ENCODE results near the gene KRT32. TPM values are rescaled to one million over a fixed set of nuclear protein-coding genes. Genes with fewer than 3 reads are reported as not detected.
"Not testable (repeated sequence)": the region's sequence is repeated elsewhere in the genome, so short reads cannot be mapped to it uniquely, and the experiment has no call there.

Gene KRT32
- total and polyA plus RNA-seq, 7 donors: not detected

DNA sequence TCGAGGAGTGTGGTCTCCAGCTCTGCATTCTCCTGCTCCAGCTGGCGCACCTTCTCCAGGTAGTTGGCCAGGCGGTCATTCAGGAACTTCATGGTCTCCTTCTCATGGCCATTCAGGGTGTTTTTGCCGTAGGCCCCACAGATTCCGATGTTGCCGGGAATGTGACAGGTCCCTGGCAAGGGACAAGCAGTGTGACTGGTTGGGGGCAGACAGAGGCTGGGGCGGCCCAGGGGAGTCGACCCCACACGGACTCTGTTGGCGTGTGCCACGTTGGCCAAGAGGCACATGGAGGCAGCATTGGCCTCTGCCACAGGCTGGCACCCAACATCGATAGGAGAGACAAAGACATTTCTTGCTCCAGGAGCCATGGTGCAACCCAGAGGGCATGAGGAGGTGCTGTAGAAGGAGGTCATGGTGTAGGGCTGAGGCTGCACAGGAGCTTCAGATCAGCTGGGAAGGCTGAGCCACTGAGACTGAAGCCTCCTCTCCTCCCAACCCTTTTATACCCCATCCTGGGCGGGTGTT lies 43.0 kb downstream of the KRT32 start, which contains the start of gene KRT37:
Gene KRT37 (minus strand): TSS at position 475 of the 525 bp plus-strand sequence. CDS start 62 bp downstream, at position 413.
- DNase-seq: no peak

DNA sequence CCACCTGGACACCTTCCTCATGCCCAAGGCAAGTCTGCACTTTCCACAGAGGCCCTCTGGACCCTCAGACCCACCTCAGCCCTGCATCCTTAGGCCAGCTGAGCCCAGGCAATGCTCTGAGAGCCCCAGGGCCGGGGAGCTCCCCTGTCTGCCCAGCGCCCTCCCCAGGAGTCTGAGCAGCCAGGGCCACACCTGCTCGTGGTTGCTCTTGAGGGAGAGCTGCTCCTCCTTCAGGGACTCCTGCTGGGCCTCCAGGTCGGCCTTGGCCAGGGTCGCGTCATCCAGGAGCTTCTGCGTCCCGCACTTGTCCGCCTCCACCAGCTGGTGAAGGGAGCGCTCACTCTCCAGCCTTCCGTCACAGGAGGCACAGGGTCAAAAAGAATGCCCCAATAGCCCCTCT lies 44.6 kb downstream of the KRT32 start:
- WGBS, 2 donors: 84 to 86% methylated on average over 11 of the region's 11 CpGs
- intact Hi-C loops (cut with DNase I); H3K4me3 ChIP-seq; H3K27ac ChIP-seq; H3K9me3 ChIP-seq; DNase-seq; H3K36me3 ChIP-seq: not testable (repeated sequence)
- Histone ChIP-seq H3K27me3 (peaks cover 0 to 21% (median under 1%) of the 10 kb centered on the region in 3 donors), H3K4me1 (peaks cover 0 to 13% (median 11%) of the 10 kb centered on the region in 4 donors)

More for the DNA sequence above, 43.0 kb downstream of the KRT32 start, which contains the start of gene KRT37:
- Histone ChIP-seq H3K4me3 (no peak within 1 kb of the TSS), H3K36me3 (no peaks in the 10 kb centered on the region), H3K9me3 (no peaks in the 10 kb centered on the region), H3K27me3 (peaks cover 0 to 16% (median 0%) of the 10 kb centered on the region in 3 donors), H3K27ac (no peak within 1 kb of the TSS), H3K4me1 (peaks cover 0 to 13% (median 11%) of the 10 kb centered on the region in 4 donors)
- TF ChIP-seq POLR2AphosphoS5 (IDR thresholded peaks at IDR 0.05) (no peak), POLR2A (IDR thresholded peaks at IDR 0.05) (no peak), EP300 (IDR thresholded peaks at IDR 0.05) (no peak)
- TF ChIP-seq, protein P1, sequence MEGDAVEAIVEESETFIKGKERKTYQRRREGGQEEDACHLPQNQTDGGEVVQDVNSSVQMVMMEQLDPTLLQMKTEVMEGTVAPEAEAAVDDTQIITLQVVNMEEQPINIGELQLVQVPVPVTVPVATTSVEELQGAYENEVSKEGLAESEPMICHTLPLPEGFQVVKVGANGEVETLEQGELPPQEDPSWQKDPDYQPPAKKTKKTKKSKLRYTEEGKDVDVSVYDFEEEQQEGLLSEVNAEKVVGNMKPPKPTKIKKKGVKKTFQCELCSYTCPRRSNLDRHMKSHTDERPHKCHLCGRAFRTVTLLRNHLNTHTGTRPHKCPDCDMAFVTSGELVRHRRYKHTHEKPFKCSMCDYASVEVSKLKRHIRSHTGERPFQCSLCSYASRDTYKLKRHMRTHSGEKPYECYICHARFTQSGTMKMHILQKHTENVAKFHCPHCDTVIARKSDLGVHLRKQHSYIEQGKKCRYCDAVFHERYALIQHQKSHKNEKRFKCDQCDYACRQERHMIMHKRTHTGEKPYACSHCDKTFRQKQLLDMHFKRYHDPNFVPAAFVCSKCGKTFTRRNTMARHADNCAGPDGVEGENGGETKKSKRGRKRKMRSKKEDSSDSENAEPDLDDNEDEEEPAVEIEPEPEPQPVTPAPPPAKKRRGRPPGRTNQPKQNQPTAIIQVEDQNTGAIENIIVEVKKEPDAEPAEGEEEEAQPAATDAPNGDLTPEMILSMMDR (IDR thresholded peaks at IDR 0.05): no peak
- 93 to 94% methylated on average over 13 of the region's 13 CpGs for WGBS, 2 donors
- intact Hi-C loops (cut with DNase I): no loop called here

DNA sequence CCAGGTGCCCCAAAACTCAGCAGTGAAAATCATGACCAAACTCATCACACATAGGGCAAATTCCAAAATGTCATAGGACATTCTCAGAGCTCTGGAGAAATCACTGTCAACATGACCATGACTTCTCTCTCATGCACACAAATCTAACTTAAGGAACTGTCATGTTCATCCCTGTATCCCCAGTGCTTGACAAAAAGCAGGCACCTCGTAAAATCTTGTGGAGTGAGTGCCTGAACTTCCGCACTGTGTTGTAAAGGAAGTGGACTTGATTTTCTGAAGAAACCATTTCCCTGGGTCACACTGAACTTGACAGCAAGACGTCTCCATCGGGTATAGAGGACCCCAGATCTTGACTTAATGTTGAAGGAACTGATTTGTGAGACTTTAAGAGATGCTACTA lies 45.6 kb downstream of the KRT32 start:
- TF ChIP-seq, protein P1 (IDR thresholded peaks at IDR 0.05): no peak
- TF ChIP-seq POLR2AphosphoS5 (IDR thresholded peaks at IDR 0.05): peak in 3 of 4 donors; percentile 49 to 73 (median 66)
- no peak for TF ChIP-seq EP300 (IDR thresholded peaks at IDR 0.05)
- no peak for TF ChIP-seq POLR2A (IDR thresholded peaks at IDR 0.05)
- peaks cover 0 to 13% (median 11%) of the 10 kb centered on the region in 4 donors for H3K4me1 ChIP-seq
- no peak overlapping the region for H3K27ac ChIP-seq
- H3K9me3 ChIP-seq: no peaks in the 10 kb centered on the region
- H3K4me3 ChIP-seq: no peak overlapping the region
- peaks cover 0 to 26% (median 3%) of the 10 kb centered on the region in 3 donors for H3K27me3 ChIP-seq
- WGBS, 2 donors: 59 to 68% methylated on average over 4 of the region's 4 CpGs
- H3K36me3 ChIP-seq: no peaks in the 10 kb centered on the region
- no peak for DNase-seq
- intact Hi-C loops (cut with DNase I): no loop called here

DNA sequence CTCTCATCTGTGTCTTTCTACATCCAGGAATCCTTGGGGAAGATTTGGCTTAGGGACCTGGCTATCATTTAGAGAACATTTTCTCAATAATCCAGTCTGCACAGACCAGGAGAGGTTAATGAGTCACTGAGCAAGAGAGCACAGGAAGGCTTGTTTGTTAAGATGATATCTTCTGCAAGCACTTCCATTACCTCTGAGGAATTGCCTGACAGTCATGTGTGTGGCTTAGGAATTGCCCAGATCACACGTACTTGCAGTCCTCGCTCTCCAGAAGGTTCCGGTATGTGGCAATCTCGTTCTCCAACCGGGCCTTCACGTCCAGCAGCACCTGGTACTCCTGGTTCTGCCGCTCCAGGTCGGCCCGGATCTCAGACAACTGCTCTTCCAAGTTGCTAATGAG lies 46.1 kb downstream of the KRT32 start:
- Histone ChIP-seq H3K9me3 (no peaks in the 10 kb centered on the region), H3K36me3 (no peaks in the 10 kb centered on the region), H3K27me3 (peaks cover 0 to 26% (median 3%) of the 10 kb centered on the region in 3 donors), H3K27ac (no peak overlapping the region), H3K4me1 (peaks cover 0 to 13% (median 12%) of the 10 kb centered on the region in 4 donors), H3K4me3 (no peak overlapping the region)
- no peak for DNase-seq
- intact Hi-C loops (cut with DNase I): no loop called here
- WGBS, 2 donors: 71 to 72% methylated on average over 9 of the region's 9 CpGs
- TF ChIP-seq, protein P1 (IDR thresholded peaks at IDR 0.05): no peak
- TF ChIP-seq POLR2A (IDR thresholded peaks at IDR 0.05): no peak
- no peak for TF ChIP-seq POLR2AphosphoS5 (IDR thresholded peaks at IDR 0.05)
- no peak for TF ChIP-seq EP300 (IDR thresholded peaks at IDR 0.05)

DNA sequence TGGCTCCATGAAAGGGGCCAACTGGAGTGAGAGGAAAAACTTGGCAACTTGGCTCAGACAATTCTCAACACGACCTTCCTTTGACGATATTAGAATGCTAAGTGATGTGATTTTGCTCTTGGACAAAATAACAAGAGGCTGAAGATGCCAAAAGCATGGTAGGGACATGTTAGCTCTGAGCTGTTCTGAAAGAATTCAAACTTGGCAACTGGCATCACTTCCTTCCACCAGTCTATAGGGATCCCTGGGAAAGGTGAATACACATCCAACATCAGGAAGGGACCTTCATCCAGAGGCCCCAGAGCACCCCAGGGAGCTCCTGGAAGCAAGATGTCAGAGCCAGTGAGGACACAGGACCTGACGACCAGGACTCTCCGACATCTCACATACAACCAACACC lies 47.1 kb downstream of the KRT32 start:
- WGBS, 2 donors: 75 to 83% methylated on average over 4 of the region's 4 CpGs
- no peaks in the 10 kb centered on the region for H3K9me3 ChIP-seq
- TF ChIP-seq, protein P1 (IDR thresholded peaks at IDR 0.05): no peak
- TF ChIP-seq POLR2AphosphoS5 (IDR thresholded peaks at IDR 0.05) (no peak), POLR2A (IDR thresholded peaks at IDR 0.05) (no peak)
- peaks cover 0 to 26% (median 3%) of the 10 kb centered on the region in 3 donors for H3K27me3 ChIP-seq
- no peak overlapping the region for H3K4me3 ChIP-seq
- peaks cover 0 to 17% (median 12%) of the 10 kb centered on the region in 4 donors for H3K4me1 ChIP-seq
- intact Hi-C loops (cut with DNase I): no loop called here
- H3K27ac ChIP-seq: no peak overlapping the region
- DNase-seq: no peak
- no peaks in the 10 kb centered on the region for H3K36me3 ChIP-seq

All from sigmoid colon (tissue), 7 donors.